ENCODE results near the gene HDAC10.

The HDAC10 gene

DNA sequence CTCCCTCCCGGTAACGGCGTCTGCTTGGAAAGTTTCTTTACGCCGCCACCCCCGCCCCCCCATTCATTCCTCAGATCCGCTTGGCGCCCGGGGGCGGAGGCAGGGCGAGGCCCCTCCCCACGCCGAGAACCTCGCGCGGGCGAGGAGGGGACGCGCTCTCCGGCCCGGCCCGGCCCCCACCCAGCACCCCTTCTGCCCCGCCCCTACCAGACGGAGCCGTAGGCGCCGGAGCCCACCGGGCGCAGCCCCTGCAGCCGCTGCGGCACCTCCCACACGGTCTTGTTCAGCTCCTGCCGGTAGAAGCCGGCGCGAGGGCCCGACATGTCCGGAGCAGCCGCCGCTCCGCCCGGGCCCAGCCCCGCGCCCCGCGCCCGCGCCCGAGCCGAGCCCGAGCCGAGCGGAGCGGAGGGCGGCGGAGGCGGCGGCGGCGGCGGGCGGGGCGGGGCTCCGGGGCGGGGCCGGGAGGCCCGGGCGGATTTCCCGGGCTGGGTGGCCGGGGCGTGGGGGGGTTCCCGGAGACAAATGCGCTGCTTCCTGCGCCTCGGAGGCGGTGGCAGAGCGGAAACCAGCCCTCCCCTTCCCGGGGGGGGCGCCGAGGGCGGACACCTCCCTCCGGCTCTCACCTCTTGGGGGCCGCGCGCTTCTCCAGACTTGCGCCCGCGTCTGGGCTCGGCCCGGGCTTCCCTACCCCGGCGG, 19.1 kb upstream of the HDAC10 start, which contains the start of gene MAPK11:
Gene MAPK11, minus strand, starts transcription at position 411 of the 696 bp plus-strand sequence. Its CDS starts 88 bp downstream, at position 323.
- DNase-seq: peak; percentile 46

DNA sequence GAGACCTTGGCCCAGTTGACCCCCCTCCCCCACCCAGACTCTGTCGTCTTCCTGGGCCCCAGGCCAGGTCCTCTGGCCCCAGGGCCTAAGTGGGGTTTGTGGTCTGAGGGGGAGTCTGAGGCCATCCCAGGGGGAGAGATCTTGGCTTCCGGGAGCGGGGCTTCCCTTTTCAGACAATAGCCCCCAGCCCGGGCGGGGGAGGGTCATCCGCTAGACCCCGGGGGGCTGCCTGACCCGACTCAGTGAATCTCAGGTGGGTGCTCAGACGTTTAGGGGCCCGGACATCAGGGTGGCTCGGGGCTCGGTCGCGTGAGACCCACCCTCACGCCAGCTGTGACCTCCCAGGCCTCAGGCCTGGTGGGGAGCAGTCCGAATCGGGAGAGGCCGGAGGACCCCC, 18.5 kb upstream of the HDAC10 start:
- no peak for DNase-seq

DNA sequence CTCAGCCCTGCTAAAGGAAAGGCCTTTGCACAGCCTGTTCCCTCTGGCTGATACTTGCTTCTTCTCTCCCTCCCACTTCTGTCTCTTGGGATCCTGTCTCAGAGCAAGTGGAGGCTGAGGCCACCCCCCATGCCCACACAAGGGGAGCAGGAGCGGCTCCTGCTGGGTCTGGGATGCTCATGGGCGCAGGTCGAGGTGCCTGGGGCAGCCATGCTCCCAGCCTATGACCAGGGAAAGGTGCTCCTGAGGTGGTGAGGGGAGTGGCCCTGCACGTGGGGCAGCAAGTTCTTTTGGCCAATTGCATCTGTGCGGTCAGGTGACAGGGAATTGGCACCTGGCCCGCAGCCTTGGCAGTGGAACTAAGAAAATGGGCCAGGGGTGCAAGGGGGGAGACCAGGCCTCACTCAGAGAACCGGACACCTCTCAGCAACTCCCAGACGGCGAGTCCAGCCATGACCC, 17.6 kb upstream of the HDAC10 start:
- DNase-seq: no peak

DNA sequence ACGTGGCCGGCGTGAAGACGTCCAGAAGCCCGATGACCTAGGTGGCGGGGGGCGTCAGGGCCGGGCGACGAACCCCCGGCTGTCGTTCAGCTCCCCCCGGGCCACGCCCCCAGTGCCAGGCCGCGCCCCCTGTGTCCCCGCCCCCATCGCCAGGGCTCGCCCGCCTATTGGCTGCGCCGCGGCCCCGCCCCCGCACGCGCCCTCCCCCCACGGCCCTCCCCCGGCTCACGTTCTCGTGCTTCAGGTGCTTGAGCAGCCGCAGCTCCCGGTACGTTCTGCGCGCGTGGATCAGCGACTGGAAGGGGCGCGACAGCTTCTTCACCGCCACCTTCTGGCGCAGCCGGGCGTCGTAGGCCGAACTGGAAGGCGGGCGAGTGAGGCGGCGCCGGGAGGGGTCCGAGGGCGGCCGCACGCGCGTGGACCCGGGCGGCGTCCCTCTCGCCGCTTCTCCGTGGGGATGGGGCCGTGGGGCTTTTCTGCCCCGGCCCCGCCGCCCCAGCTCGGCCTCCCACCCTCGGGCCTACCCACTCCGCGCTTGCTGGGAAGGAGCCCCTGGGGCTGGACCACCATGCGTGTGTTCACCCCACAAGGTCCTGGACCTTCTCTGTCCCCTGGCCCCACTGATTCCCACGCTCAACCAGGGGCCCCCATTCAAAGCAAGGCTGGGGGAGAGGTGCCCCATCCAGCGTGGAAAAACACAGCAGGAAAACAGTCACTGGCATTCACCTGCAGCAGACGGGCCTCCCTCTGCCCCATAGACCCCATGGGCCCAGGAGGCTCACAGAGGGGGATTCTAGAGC, 16.7 kb upstream of the HDAC10 start:
- peak; percentile 46 for DNase-seq

DNA sequence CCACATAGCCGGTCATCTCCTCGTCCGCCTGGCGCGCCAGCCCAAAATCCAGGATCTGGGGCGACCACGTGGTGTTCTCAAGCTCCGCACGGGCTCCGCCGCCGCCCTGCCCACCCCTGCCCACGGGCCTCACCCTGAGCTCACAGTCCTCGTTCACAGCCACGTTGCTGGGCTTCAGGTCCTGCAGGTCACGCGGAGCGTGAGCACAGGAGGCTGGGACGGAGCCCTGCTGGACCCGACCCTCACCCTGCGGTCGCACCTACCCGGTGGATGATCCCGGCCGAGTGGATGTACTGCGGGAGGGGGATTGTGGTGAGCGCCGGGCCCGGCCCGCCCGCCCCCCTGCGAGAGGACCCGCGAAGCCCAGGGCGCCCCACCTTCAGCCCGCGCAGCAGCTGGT, 15.9 kb upstream of the HDAC10 start:
- no peak for DNase-seq

GRCh38 chr22:50264946-50265669, 14.0 kb upstream of the HDAC10 start:
- DNase-seq: no peak

- DNase-seq: no peak
Measured at GRCh38 chr22:50264104-50264745, 13.2 kb upstream of the HDAC10 start.

DNA sequence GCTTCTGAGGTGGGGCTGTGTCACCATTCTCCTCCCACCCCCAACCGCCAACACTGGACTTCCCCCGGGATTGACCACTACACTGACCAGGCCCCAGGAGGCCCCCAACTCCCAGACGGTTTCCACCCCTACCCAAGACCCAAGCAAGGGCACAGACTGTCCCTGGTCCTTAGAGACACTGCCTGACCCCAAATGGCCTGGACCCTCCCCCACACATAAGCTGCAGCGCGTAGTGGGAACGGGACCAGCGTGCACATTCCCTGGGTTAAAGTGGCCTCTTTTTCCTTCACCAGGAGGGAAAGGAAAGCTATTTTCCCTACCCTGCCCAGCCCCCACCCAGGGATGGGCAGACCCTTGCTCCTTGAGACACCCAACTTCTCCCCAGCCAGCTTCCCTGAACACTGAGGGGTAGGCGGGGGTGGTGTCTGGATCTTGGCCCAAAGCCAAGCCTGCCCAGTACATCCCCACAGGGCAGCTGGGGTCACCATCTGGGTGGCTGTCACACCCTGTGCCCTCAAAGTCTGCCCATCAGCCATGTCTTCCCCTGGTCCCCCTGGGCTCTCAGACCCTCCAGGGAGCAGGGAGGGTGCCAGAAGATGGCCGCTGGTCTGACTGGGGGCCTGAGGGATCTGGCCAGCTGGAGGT, 12.0 kb upstream of the HDAC10 start:
- no peak for DNase-seq

DNA sequence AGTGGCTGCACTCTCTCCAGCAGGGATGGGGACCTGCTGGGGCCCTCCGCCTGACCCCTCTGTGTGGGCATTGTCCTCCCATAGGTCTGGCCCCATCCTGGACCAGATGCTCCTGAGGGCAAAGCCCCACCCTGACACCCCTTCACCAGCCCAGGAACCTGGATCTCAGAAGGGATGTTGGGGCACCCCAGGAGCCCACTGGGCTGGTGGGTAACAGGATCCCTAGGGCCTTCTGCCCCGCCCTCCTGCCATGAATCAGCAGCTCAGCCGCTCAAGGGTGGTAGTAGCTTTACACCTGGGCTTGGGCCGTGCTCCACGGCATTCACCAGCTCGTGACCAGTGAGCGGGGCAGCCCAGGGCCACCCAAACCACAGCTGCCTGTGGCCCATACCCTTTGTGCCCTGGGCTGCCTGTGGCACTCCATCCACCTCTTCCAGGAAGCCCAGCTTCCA, 11.4 kb upstream of the HDAC10 start:
- DNase-seq: no peak

DNA sequence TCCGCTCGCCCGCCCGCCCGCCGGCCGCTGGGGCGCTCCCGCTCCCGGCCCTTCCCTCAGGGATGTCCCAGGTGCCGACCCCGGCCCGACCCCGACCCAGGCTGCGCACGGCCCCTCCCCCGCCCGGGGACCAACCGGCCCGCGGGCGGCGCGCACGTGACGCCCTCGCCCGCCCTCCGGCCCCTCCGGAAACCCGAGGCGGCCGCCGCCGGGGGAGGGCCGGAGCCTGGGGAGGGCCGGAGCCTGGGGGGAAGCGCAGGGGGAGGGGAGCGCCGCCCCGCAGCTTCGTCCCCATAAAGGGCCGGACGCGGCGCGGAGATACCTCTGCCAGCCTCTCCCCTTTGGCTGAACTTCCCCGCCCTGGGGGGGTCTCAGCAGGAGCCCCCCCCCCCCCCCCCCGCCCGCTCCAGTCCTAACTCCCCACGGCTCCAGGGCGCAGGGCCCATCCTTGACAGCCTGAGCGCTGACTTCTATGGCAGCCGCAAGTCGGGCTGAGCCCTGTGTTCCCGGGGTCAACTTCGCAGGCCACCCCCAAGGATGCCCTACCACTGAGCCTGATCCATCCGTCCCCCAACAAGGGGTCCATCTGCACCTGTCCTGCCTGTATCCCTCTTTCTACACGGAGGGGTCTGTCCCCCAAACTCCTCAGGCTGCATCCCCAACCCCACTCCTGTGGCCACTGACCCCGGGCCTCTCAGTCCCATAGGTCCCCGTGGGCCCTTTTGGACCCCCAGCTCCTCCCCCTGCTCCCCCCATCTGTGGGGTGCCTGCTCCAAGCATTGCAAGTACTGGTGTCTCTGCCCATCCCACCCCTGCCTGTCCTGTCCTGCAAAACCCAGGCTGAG, 10.8 kb upstream of the HDAC10 start, which contains the start of gene MAPK12:
Gene MAPK12, minus strand, starts transcription at position 69 of the 845 bp plus-strand sequence. CDS start 174 bp downstream, outside the sequence.
- no peak for DNase-seq

DNA sequence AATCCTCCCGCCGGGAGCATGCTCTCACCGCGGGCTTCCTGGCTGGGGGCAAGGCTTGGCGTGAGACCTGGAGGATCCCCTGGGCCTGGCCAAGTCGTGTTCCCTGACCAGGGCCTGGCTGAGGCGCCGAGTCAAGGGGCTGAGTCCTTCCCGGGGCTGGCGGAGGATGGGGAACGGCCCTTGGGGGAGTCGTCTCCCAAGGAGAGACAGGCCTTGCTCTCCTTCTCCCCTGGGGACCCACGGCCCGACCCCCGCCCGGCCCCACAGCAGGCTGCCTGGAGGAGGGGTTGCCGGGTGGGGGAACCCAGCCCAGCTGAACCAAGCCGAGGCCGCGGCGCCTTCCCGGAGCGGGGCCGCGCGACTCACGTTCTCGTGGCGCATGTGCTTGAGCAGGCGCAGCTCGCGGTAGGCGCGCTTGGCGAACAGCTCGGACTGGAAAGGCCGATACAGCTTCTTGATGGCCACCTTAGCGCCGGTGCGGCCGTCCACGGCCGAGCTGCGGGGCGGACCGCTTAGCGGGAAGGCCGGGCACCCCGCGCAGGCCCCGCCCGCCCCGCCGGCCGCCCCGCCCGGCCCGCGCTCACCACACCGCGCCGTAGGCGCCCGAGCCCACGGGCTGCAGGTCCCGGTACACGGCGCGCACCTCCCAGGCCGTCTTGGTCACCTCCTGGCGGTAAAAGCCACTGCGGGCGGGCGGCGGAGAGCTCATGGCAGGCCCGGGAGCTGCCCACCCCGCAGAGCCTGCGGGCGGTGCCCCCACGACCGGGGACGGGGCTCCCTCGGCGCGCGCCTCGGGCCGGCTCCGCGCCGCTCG, 9.9 kb upstream of the HDAC10 start:
- DNase-seq: peak; percentile 46

DNA sequence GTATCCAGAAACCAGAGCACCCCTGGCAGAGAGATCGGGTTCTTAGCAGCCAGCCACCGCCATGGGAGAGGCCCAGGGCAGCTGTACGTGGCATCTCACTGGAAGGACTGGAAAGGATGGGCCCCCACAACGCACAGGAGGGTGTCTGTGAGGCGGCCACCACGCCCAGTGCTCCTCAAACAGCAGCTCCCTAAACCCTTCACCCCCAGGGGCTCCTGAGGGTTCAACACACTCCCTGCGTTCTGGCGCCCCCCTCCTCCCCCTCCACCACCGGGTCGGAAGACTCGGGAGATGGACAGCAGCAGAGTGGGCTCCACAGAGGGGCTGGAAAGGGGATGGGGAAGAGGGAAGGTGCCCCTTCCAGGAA, 9.4 kb upstream of the HDAC10 start:
- DNase-seq: no peak

DNA sequence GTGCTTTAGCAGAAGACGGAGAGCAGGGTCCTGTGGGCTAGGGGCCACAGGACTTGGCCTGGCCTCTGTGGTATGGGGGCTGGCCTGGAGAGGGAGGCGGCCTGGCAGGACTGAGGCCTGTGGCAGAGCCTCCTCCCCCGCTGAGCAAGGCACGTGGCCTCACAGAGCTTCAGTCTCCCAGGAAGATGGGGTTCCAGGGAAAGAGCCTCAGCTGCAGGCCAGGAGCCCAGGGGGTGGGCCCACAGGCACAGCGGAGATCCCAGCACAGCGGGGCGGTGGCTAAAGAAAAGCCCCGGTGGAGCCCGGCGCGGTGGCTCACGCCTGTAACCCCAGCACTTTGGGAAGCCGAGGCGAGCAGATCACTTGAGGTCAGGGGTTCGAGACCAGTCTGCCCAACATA, 8.2 kb upstream of the HDAC10 start:
- no peak for DNase-seq

DNA sequence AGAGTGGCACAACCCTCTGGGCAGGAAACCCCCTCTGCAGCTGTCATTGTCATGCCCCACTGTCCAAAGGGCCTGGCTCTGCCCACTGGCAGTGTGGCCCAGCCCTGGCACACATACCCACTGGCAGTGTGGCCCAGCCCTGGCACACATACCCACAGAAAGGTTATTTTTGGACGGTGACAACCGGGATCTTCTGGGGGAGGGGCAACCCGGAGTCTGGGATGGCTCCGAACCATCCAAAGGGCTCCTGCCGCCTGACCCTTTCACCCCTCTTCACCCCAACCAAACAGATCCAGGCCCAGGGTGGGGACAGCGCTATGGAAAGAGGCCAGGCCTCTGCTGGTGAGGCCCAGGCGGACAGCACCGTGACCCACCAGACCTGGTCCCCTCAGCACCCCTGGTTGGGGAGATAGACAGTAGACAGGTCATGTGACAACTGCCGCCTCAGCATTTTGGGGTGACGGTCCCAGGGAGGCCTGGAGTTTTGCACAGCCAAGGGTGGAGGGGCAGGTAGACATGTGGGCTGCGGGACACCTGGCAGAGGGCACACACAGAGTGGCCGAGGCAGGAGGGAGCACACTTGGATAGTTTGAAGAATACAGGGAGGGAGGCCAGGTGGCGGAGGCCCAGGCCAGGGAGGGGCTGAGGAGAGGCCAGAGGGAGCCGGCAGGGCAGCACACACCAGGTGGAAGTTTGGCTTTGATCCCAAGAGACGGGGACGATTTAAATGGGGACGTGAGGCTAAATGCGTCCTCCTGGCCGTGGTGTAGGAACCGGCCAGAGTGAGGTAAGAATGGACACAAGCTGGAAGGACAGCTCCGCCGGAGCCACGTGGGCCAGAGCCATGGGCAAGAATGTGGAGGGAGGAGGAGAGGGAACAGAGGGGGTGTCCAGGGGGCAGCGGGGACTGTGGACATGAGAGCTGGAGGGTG, 7.6 kb upstream of the HDAC10 start:
- no peak for DNase-seq

DNA sequence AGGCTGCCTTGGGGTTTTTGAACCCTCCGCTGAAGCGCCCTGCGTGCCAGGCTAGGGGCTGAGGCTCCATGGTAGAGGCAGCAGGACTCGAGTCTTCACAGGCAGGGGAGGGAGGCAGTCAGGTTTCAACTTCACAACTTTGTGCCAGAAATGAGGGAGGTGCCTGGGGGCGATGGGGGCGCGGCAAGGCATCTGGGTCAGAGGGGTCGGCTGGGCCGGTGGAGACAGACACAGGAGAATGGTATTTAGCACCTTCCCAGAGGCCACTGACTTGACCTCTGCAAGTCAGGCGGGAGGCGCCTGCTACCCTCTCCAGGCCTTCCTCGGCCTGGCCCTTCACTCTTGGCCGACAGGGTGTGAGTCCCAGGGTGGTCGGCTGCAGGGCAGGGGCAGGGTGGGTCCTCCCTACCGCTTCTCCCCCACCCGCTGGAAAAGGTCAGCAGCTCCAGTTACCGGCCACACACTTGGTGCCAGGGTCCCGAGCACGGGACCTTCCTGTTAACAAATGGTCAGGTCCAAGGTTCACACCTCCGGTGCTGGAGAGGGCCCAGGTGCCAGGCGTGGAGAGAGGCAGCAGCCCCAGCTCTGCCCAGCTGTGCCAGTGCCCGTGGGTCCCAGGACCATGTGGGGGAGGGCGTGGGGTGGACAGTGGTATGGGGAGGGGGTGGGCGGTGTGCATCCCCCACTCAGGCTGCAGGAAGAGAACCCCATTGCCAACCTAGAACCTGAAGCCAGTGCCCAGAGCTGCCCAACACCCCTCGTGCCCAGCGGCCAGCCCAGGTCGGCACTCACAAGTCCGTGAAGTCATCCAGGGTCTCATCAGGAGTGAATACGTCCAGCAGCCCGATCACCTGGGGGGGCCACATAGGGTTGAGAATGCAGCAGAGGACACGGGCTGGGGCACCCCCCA, 6.6 kb upstream of the HDAC10 start:
- no peak for DNase-seq

- no peak for DNase-seq
Measured at GRCh38 chr22:50257041-50257440, 6.0 kb upstream of the HDAC10 start.

DNA sequence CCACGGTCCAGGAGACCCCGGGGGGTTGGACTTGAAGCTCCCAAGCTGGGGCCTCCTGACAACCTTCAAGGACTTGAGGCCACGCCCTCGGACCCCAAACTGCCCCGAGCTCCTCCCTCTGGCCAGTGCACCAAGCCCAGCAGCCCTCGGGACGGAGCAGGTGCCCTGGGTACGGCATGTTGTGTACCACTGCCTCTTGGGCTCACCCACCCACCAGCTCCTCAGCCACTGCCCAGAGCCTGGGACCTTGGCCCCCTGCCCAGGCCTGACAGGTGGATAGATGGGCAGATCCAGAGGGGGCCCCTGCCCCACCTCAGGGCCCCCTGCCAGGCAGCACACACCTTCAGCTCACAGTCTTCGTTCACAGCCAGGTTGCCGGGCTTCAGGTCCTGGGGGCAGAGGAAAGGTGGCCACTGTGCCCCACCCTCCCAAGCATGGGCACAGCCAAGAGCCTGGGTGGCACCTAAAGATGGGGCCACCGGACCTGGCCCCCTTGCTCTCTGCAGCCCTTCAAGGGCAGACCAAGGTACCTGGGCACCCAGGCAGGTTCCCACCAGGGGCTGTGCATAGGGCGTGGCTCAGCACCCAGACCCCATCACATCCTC, 5.3 kb upstream of the HDAC10 start:
- no peak for DNase-seq

DNA sequence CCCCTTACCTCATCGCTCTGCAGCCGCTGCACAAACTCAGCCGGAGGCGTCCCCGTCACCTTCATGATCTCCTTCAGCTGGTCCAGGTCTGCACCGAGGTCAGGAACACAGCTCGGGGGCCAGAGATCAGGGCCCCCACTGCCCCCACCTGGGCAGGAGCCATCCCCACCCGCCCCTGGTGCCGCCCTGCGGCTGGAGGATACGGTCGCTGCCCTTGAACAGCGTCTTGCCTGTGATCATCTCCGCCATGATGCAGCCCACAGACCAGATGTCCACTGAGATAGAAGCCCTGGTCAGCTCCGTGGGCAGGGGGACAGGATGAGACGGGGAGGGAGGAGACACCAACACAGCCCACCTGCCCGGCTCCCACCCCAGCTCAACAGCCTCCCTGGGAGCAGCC, 4.5 kb upstream of the HDAC10 start:
- DNase-seq: no peak

All from suppressor macrophage treated with lipopolysaccharide for 4 hours (primary cell).